GM12801 (cell line): Measurements from ENCODE around the gene DNER.

Source experiments
- CTCF ChIP-seq: IDR thresholded peaks from one replicate; pipeline ENCODE4 v1.5.1; 2011; ENCODE audit warnings: control low read depth; ENCODE audit not compliant: insufficient read length; ENCODE audit errors: extremely low read depth

DNER gene

GRCh38 chr2:229340086-229340760 lies 374.1 kb downstream of the DNER start:
- TF ChIP-seq CTCF, result no peak

GRCh38 chr2:229339618-229340017 lies 374.7 kb downstream of the DNER start:
- TF ChIP-seq CTCF, result no peak

- TF ChIP-seq CTCF, result no peak
These were observed 378.4 kb downstream of the DNER start for GRCh38 chr2:229335877-229336346.

- no peak for TF ChIP-seq CTCF
These were observed 379.0 kb downstream of the DNER start for GRCh38 chr2:229335330-229335729.

GRCh38 chr2:229330952-229331351 lies 383.4 kb downstream of the DNER start:
- TF ChIP-seq CTCF, result no peak

GRCh38 chr2:229319558-229319957 lies 394.8 kb downstream of the DNER start:
- no peak for TF ChIP-seq CTCF

GRCh38 chr2:229314117-229314516 lies 400.2 kb downstream of the DNER start:
- no peak for TF ChIP-seq CTCF
